ENCODE data around the gene IGSF3.

The IGSF3 gene

GRCh38 chr1:116540088-116540487 lies 127.4 kb downstream of the IGSF3 start:
- peak overlapping the region; percentile 34 for H3K27ac Mint-ChIP-seq
- H3K4me1 Mint-ChIP-seq (ENCODE audit: low read depth): peaks cover 82% of the 10 kb centered on the region
- peaks cover 86% of the 10 kb centered on the region for H3K36me3 Mint-ChIP-seq (ENCODE audit: low read depth)
- no peak overlapping the region for H3K4me3 Mint-ChIP-seq
- peaks cover 3% of the 10 kb centered on the region for H3K9me3 Mint-ChIP-seq
- no peaks in the 10 kb centered on the region for H3K27me3 Mint-ChIP-seq

GRCh38 chr1:116538544-116538943 lies 129.0 kb downstream of the IGSF3 start:
- peaks cover 85% of the 10 kb centered on the region for H3K36me3 Mint-ChIP-seq (ENCODE audit: low read depth)
- H3K4me3 Mint-ChIP-seq: no peak overlapping the region
- H3K9me3 Mint-ChIP-seq: peaks cover 3% of the 10 kb centered on the region
- peaks cover 69% of the 10 kb centered on the region for H3K4me1 Mint-ChIP-seq (ENCODE audit: low read depth)
- H3K27ac Mint-ChIP-seq: peak overlapping the region; percentile 9
- H3K27me3 Mint-ChIP-seq: no peaks in the 10 kb centered on the region

- no peak overlapping the region for H3K4me3 Mint-ChIP-seq
- no peak overlapping the region for H3K27ac Mint-ChIP-seq
- peaks cover 85% of the 10 kb centered on the region for H3K36me3 Mint-ChIP-seq (ENCODE audit: low read depth)
- H3K27me3 Mint-ChIP-seq: no peaks in the 10 kb centered on the region
- peaks cover 65% of the 10 kb centered on the region for H3K4me1 Mint-ChIP-seq (ENCODE audit: low read depth)
- H3K9me3 Mint-ChIP-seq: peaks cover 3% of the 10 kb centered on the region
Observed at GRCh38 chr1:116537898-116538297, 129.6 kb downstream of the IGSF3 start.

GRCh38 chr1:116537040-116537831 lies 130.3 kb downstream of the IGSF3 start:
- Mint-ChIP-seq H3K36me3 (ENCODE audit: low read depth) (peaks cover 83% of the 10 kb centered on the region), H3K27me3 (no peaks in the 10 kb centered on the region), H3K27ac (no peak overlapping the region), H3K9me3 (peaks cover 3% of the 10 kb centered on the region), H3K4me1 (ENCODE audit: low read depth) (peaks cover 60% of the 10 kb centered on the region), H3K4me3 (no peak overlapping the region)

- peaks cover 36% of the 10 kb centered on the region for H3K4me1 Mint-ChIP-seq (ENCODE audit: low read depth)
- H3K27ac Mint-ChIP-seq: no peak overlapping the region
- no peak overlapping the region for H3K4me3 Mint-ChIP-seq
- peaks cover 3% of the 10 kb centered on the region for H3K9me3 Mint-ChIP-seq
- H3K27me3 Mint-ChIP-seq: no peaks in the 10 kb centered on the region
- peaks cover 69% of the 10 kb centered on the region for H3K36me3 Mint-ChIP-seq (ENCODE audit: low read depth)
Observed at GRCh38 chr1:116534014-116534739, 133.4 kb downstream of the IGSF3 start.

- H3K4me1 Mint-ChIP-seq (ENCODE audit: low read depth): peaks cover 29% of the 10 kb centered on the region
- H3K9me3 Mint-ChIP-seq: peaks cover 3% of the 10 kb centered on the region
- H3K36me3 Mint-ChIP-seq (ENCODE audit: low read depth): peaks cover 69% of the 10 kb centered on the region
- H3K27ac Mint-ChIP-seq: no peak overlapping the region
- no peaks in the 10 kb centered on the region for H3K27me3 Mint-ChIP-seq
- H3K4me3 Mint-ChIP-seq: no peak overlapping the region
Observed at GRCh38 chr1:116533429-116533820, 134.1 kb downstream of the IGSF3 start.

GRCh38 chr1:116532671-116533428 lies 134.7 kb downstream of the IGSF3 start:
- Mint-ChIP-seq H3K27me3 (no peaks in the 10 kb centered on the region), H3K9me3 (peaks cover 8% of the 10 kb centered on the region), H3K4me1 (ENCODE audit: low read depth) (peaks cover 23% of the 10 kb centered on the region), H3K4me3 (no peak overlapping the region), H3K27ac (no peak overlapping the region), H3K36me3 (ENCODE audit: low read depth) (peaks cover 70% of the 10 kb centered on the region)

- Mint-ChIP-seq H3K4me1 (ENCODE audit: low read depth) (peaks cover 16% of the 10 kb centered on the region), H3K27ac (no peak overlapping the region), H3K36me3 (ENCODE audit: low read depth) (peaks cover 73% of the 10 kb centered on the region), H3K27me3 (no peaks in the 10 kb centered on the region), H3K4me3 (no peak overlapping the region), H3K9me3 (peaks cover 13% of the 10 kb centered on the region)
Observed at GRCh38 chr1:116531917-116532316, 135.6 kb downstream of the IGSF3 start.

- peaks cover 72% of the 10 kb centered on the region for H3K36me3 Mint-ChIP-seq (ENCODE audit: low read depth)
- H3K27me3 Mint-ChIP-seq: no peaks in the 10 kb centered on the region
- no peak overlapping the region for H3K4me3 Mint-ChIP-seq
- peaks cover 10% of the 10 kb centered on the region for H3K9me3 Mint-ChIP-seq
- H3K4me1 Mint-ChIP-seq (ENCODE audit: low read depth): peaks cover 4% of the 10 kb centered on the region
- no peak overlapping the region for H3K27ac Mint-ChIP-seq
Observed at GRCh38 chr1:116529681-116530080, 137.9 kb downstream of the IGSF3 start.

- Mint-ChIP-seq H3K4me1 (ENCODE audit: low read depth) (peaks cover 4% of the 10 kb centered on the region), H3K36me3 (ENCODE audit: low read depth) (peaks cover 71% of the 10 kb centered on the region), H3K9me3 (peaks cover 10% of the 10 kb centered on the region), H3K27ac (no peak overlapping the region), H3K4me3 (no peak overlapping the region), H3K27me3 (no peaks in the 10 kb centered on the region)
Observed at GRCh38 chr1:116529199-116529631, 138.3 kb downstream of the IGSF3 start.

GRCh38 chr1:116528329-116529083 lies 139.0 kb downstream of the IGSF3 start:
- Mint-ChIP-seq H3K4me3 (no peak overlapping the region), H3K27ac (no peak overlapping the region), H3K9me3 (peaks cover 10% of the 10 kb centered on the region), H3K36me3 (ENCODE audit: low read depth) (peaks cover 64% of the 10 kb centered on the region), H3K4me1 (ENCODE audit: low read depth) (peaks cover 4% of the 10 kb centered on the region), H3K27me3 (no peaks in the 10 kb centered on the region)

- Mint-ChIP-seq H3K27me3 (no peaks in the 10 kb centered on the region), H3K4me3 (no peak overlapping the region), H3K4me1 (ENCODE audit: low read depth) (no peaks in the 10 kb centered on the region), H3K36me3 (ENCODE audit: low read depth) (peaks cover 60% of the 10 kb centered on the region), H3K27ac (no peak overlapping the region), H3K9me3 (peaks cover 10% of the 10 kb centered on the region)
Observed at GRCh38 chr1:116525440-116525839, 142.1 kb downstream of the IGSF3 start.

All from stimulated activated naive CD8-positive, alpha-beta T cell treated with anti-CD3 and anti-CD28 coated beads, Interleukin-15, Interleukin-2, amounts not matched to agents 100 ng/mL and 50 ng/mL, for 24 hours (primary cell).